Stimulated activated CD8-positive, alpha-beta memory T cell treated with anti-CD3 and anti-CD28 coated beads, Interleukin-7, amount 100 ng/mL, for 24 hours (primary cell): ENCODE data around the gene SP8.

Source experiments
- DNase-seq: peaks from one replicate; pipeline ENCODE4 v3.0.0-alpha.2; 2020; ENCODE audit warnings: low read depth

The SP8 gene

GRCh38 chr7:20793694-20794394, 7.2 kb upstream of the SP8 start:
- DNase-seq, result no peak

GRCh38 chr7:20793248-20793647, 6.6 kb upstream of the SP8 start:
- no peak for DNase-seq

- DNase-seq, result no peak
Observed at GRCh38 chr7:20791538-20792434, 5.1 kb upstream of the SP8 start.

- no peak for DNase-seq
Observed at GRCh38 chr7:20790375-20790774, 3.7 kb upstream of the SP8 start.

GRCh38 chr7:20788420-20788990, 1.8 kb upstream of the SP8 start:
- no peak for DNase-seq

GRCh38 chr7:20787660-20788419, 1.2 kb upstream of the SP8 start:
- DNase-seq, result no peak

- DNase-seq, result no peak
Observed at GRCh38 chr7:20786421-20786778, 286 bp downstream of the SP8 start.

GRCh38 chr7:20786049-20786412, 655 bp downstream of the SP8 start:
- DNase-seq, result no peak

GRCh38 chr7:20785157-20786048, 1.3 kb downstream of the SP8 start:
- DNase-seq, result no peak

- no peak for DNase-seq
Observed at GRCh38 chr7:20784388-20785156, 2.1 kb downstream of the SP8 start.

- DNase-seq, result no peak
Observed at GRCh38 chr7:20783700-20784387, 2.8 kb downstream of the SP8 start.

GRCh38 chr7:20783125-20783699, 3.5 kb downstream of the SP8 start:
- no peak for DNase-seq

GRCh38 chr7:20779041-20779440, 7.6 kb downstream of the SP8 start:
- no peak for DNase-seq

- no peak for DNase-seq
Observed at GRCh38 chr7:20778063-20778721, 8.5 kb downstream of the SP8 start.

GRCh38 chr7:20777377-20778062, 9.2 kb downstream of the SP8 start:
- DNase-seq, result no peak

GRCh38 chr7:20776942-20777341, 9.7 kb downstream of the SP8 start:
- no peak for DNase-seq

- DNase-seq, result no peak
Observed at GRCh38 chr7:20776214-20776911, 10.3 kb downstream of the SP8 start.

- DNase-seq, result no peak
Observed at GRCh38 chr7:20754001-20754400, 32.7 kb downstream of the SP8 start.
